K562 (cell line): ENCODE results near the gene FAM118B. TPM values are rescaled to one million over a fixed set of nuclear protein-coding genes. Genes with fewer than 3 reads are reported as not detected.

ENCODE experiments used
- CXXC5 ChIP-seq: fragments of 250-450 bp; sonication (Bioruptor Pico); IDR thresholded peaks from 2 replicates; pipeline ENCODE4 v1.8.0; 2022; ENCODE audit warnings: inconsistent platforms, mild to moderate bottlenecking, moderate library complexity
- GATA2 ChIP-seq: sonication (generic); formaldehyde crosslinking; IDR thresholded peaks from 2 replicates; pipeline ENCODE4 v1.4.0; 2020; ENCODE audit warnings: mild to moderate bottlenecking, missing genetic modification reagents
- NUFIP1 ChIP-seq: fragments of 450-650 bp; IDR thresholded peaks from 2 replicates; pipeline ENCODE4 v1.6.1; 2018; ENCODE audit not compliant: partially characterized antibody
- POLR2AphosphoS5 ChIP-seq: IDR thresholded peaks from 2 replicates; pipeline ENCODE4 v1.6.1; 2011; ENCODE audit warnings: mild to moderate bottlenecking, low read depth, low read length, moderate library complexity; ENCODE audit not compliant: control insufficient read depth, insufficient read depth
- RBM17 ChIP-seq: fragments of 200-400 bp; formaldehyde crosslinking; IDR thresholded peaks from 2 replicates; pipeline ENCODE4 v1.6.1; 2017; ENCODE audit warnings: low read depth, mild to moderate bottlenecking, low read length, borderline replicate concordance
- TAL1 ChIP-seq: fragments of 450-650 bp; IDR thresholded peaks from 2 replicates; pipeline ENCODE4 v1.6.1; 2016; ENCODE audit warnings: mild to moderate bottlenecking
- ZNF124 ChIP-seq: sonication (generic); formaldehyde crosslinking; IDR thresholded peaks from 2 replicates; pipeline ENCODE4 v1.8.1; 2022; ENCODE audit warnings: missing genetic modification reagents
- ZNF354B ChIP-seq: fragments of 250-450 bp; sonication (Bioruptor Pico); IDR thresholded peaks from 2 replicates; pipeline ENCODE4 v1.4.0; 2020
- ZNF384 ChIP-seq: IDR thresholded peaks from 2 replicates; pipeline ENCODE4 v1.6.1; 2012; ENCODE audit warnings: low read depth, low read length, improper control_type of control experiment
- polyA plus RNA-seq, 8 experiments: library from polyadenylated mRNA; depleted of rRNA in 4 of 8; stranded (reverse) in 5 of 8; unstranded in 3 of 8; fragments of >200 nt; fragmentation: Nextera tagmentation in 2 of 8; fragmentation: Illumina TruSeq in 1 of 8; extraction: Ambion mirVana in 2 of 8; extraction: Trizol in 1 of 8; gene quantifications; 2 replicates each; pipeline versions ENCODE4 v1.2.1 to v1.2.3, GENCODE V29; 2011 to 2014; ENCODE audit warnings: inconsistent platforms in 1 of 8, missing spikeins in 1 of 8
- total RNA-seq, 7 experiments: library from RNA; depleted of rRNA in 6 of 7; stranded (reverse); fragments of >200 nt in 6 of 7; fragmentation: Illumina TruSeq in 2 of 7; extraction: Trizol in 2 of 7; gene quantifications; 2 replicates each; pipeline versions ENCODE4 v1.2.1 to v1.2.3, GENCODE V29; 2011 to 2021; ENCODE audit warnings: low replicate concordance in 1 of 7
- TF ChIP-seq, protein P1 (sequence below): fragments of 250-450 bp; sonication (Bioruptor Pico); IDR thresholded peaks from 2 replicates; pipeline ENCODE4 v1.4.0; 2020; ENCODE audit warnings: mild to moderate bottlenecking
- TF ChIP-seq, protein P2 (sequence below): fragments of 250-450 bp; sonication (Bioruptor Pico); IDR thresholded peaks from 2 replicates; pipeline ENCODE4 v1.4.0; 2020
- TF ChIP-seq, protein P3 (sequence below): sonication (generic); formaldehyde crosslinking; IDR thresholded peaks from 2 replicates; pipeline ENCODE4 v1.8.1; 2022; ENCODE audit warnings: missing genetic modification reagents
- TF ChIP-seq, protein P4 (sequence below), 2 experiments: IDR thresholded peaks; 2 replicates each; pipeline ENCODE4 v1.6.1; 2012; ENCODE audit warnings: improper control_type of control experiment in 2 of 2, low read depth in 2 of 2, low read length in 2 of 2, borderline replicate concordance in 1 of 2
- TF ChIP-seq, protein P5 (sequence below), 2 experiments: fragments of 450-650 bp in 1 of 2; sonication (generic) in 1 of 2; formaldehyde crosslinking in 1 of 2; IDR thresholded peaks in 1 of 2; conservative IDR thresholded peaks in 1 of 2; 2 replicates each; pipeline versions ENCODE4 v1.6.1 to v1.8.1; 2016 to 2023; ENCODE audit warnings: mild to moderate bottlenecking in 2 of 2, moderate library complexity in 2 of 2, inconsistent platforms in 1 of 2, missing genetic modification reagents in 1 of 2

Gene FAM118B
- total and polyA plus RNA-seq, 9 of the 15 experiments (the other 6 are each of a cell fraction or from before 2014, with no cell fraction given): 12.0 to 49.0 (median 22.1) TPM

DNA sequence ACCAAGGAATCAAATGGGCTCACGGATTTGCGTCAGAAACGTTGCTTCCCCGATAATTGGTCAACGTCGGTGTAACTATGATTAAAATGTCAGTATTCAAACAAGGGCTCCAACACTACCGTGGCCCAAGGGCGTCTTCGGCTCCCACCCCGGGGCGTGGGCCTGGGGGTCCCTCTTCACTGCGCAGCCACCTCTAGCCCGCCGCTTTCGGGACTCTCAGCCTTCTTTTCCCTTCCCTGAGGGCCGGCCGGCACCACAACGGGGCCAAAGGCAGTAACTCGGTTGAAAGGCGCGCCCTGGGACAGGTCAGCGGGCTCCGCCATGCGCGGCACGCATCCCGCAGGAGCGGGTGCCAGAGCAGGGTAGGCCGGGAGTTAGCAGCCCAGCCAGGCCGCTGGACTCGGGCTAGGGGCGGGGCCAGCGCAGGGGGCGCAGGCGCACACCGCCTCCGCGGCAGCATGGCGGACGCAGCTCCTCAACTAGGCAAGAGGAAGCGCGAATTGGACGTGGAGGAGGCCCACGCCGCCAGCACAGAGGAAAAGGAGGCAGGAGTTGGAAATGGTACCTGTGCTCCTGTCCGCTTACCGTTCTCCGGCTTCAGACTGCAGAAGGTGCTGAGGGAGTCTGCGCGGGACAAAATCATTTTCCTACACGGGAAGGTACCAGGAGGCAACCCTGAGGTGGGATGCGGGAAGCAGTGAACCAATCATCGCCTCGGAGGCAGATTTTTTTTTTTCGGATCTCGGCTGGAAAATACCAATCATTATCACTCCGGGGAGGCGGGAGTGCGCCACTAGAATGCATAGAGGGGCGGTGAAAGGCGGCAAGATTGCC, 92.3 kb downstream of the FAM118B start, which contains the start of gene DCPS (continued):
- TF ChIP-seq, protein P1, sequence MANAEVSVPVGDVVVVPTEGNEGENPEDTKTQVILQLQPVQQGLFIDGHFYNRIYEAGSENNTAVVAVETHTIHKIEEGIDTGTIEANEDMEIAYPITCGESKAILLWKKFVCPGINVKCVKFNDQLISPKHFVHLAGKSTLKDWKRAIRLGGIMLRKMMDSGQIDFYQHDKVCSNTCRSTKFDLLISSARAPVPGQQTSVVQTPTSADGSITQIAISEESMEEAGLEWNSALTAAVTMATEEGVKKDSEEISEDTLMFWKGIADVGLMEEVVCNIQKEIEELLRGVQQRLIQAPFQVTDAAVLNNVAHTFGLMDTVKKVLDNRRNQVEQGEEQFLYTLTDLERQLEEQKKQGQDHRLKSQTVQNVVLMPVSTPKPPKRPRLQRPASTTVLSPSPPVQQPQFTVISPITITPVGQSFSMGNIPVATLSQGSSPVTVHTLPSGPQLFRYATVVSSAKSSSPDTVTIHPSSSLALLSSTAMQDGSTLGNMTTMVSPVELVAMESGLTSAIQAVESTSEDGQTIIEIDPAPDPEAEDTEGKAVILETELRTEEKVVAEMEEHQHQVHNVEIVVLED (CRISPR knock-in tag): no peak
- TF ChIP-seq NUFIP1 (no peak), RBM17 (no peak), ZNF384 (peak; percentile 92), GATA2 (CRISPR knock-in tag) (no peak), CXXC5 (CRISPR knock-in tag) (peak; percentile 84), ZNF354B (CRISPR knock-in tag) (no peak), POLR2AphosphoS5 (peak; percentile 83), ZNF124 (CRISPR knock-in tag) (no peak), TAL1 (no peak)
- TF ChIP-seq, protein P2, sequence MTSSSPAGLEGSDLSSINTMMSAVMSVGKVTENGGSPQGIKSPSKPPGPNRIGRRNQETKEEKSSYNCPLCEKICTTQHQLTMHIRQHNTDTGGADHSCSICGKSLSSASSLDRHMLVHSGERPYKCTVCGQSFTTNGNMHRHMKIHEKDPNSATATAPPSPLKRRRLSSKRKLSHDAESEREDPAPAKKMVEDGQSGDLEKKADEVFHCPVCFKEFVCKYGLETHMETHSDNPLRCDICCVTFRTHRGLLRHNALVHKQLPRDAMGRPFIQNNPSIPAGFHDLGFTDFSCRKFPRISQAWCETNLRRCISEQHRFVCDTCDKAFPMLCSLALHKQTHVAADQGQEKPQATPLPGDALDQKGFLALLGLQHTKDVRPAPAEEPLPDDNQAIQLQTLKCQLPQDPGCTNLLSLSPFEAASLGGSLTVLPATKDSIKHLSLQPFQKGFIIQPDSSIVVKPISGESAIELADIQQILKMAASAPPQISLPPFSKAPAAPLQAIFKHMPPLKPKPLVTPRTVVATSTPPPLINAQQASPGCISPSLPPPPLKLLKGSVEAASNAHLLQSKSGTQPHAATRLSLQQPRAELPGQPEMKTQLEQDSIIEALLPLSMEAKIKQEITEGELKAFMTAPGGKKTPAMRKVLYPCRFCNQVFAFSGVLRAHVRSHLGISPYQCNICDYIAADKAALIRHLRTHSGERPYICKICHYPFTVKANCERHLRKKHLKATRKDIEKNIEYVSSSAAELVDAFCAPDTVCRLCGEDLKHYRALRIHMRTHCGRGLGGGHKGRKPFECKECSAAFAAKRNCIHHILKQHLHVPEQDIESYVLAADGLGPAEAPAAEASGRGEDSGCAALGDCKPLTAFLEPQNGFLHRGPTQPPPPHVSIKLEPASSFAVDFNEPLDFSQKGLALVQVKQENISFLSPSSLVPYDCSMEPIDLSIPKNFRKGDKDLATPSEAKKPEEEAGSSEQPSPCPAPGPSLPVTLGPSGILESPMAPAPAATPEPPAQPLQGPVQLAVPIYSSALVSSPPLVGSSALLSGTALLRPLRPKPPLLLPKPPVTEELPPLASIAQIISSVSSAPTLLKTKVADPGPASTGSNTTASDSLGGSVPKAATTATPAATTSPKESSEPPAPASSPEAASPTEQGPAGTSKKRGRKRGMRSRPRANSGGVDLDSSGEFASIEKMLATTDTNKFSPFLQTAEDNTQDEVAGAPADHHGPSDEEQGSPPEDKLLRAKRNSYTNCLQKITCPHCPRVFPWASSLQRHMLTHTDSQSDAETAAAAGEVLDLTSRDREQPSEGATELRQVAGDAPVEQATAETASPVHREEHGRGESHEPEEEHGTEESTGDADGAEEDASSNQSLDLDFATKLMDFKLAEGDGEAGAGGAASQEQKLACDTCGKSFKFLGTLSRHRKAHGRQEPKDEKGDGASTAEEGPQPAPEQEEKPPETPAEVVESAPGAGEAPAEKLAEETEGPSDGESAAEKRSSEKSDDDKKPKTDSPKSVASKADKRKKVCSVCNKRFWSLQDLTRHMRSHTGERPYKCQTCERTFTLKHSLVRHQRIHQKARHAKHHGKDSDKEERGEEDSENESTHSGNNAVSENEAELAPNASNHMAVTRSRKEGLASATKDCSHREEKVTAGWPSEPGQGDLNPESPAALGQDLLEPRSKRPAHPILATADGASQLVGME: peak; percentile 31; the same call in 1 of the 2 replicates
- TF ChIP-seq, protein P3, sequence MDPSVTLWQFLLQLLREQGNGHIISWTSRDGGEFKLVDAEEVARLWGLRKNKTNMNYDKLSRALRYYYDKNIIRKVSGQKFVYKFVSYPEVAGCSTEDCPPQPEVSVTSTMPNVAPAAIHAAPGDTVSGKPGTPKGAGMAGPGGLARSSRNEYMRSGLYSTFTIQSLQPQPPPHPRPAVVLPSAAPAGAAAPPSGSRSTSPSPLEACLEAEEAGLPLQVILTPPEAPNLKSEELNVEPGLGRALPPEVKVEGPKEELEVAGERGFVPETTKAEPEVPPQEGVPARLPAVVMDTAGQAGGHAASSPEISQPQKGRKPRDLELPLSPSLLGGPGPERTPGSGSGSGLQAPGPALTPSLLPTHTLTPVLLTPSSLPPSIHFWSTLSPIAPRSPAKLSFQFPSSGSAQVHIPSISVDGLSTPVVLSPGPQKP: no peak
- TF ChIP-seq, protein P4, sequence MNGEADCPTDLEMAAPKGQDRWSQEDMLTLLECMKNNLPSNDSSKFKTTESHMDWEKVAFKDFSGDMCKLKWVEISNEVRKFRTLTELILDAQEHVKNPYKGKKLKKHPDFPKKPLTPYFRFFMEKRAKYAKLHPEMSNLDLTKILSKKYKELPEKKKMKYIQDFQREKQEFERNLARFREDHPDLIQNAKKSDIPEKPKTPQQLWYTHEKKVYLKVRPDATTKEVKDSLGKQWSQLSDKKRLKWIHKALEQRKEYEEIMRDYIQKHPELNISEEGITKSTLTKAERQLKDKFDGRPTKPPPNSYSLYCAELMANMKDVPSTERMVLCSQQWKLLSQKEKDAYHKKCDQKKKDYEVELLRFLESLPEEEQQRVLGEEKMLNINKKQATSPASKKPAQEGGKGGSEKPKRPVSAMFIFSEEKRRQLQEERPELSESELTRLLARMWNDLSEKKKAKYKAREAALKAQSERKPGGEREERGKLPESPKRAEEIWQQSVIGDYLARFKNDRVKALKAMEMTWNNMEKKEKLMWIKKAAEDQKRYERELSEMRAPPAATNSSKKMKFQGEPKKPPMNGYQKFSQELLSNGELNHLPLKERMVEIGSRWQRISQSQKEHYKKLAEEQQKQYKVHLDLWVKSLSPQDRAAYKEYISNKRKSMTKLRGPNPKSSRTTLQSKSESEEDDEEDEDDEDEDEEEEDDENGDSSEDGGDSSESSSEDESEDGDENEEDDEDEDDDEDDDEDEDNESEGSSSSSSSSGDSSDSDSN (IDR thresholded peaks at IDR 0.05; ENCODE audit: borderline replicate concordance in 1 of 2, low read depth in 2 of 2, low read length in 2 of 2): peak in 1 of 2 experiments; percentile 72; a peak in 1 of 4 replicates
- TF ChIP-seq, protein P5, sequence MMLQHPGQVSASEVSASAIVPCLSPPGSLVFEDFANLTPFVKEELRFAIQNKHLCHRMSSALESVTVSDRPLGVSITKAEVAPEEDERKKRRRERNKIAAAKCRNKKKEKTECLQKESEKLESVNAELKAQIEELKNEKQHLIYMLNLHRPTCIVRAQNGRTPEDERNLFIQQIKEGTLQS (IDR thresholded peaks at IDR 0.05): no peak
- TF ChIP-seq, protein P5 (CRISPR knock-in tag; conservative IDR thresholded peaks at IDR 0.05): no peak
